Psoas muscle (tissue), 8 donors: ENCODE results near the gene CYP2R1. TPM values are rescaled to one million over a fixed set of nuclear protein-coding genes. Genes with fewer than 3 reads are reported as not detected.

ENCODE experiments used
- ATAC-seq, 4 donors: fragments of 200-7000 bp; cut with Tn5 transposase; one replicate each; pipeline ENCODE4 v1.9.1; 2020; ENCODE audit warnings: moderate library complexity in 3 of 4, mild to moderate bottlenecking in 2 of 4
- DNase-seq, 2 donors: peaks; one replicate each; pipeline ENCODE4 v3.0.0-alpha.2; 2020
- H3K27ac ChIP-seq: fragments of 200-600 bp; one replicate; pipeline ENCODE4 v1.8.0; 2022
- H3K27me3 ChIP-seq, 3 donors: fragments of 200-600 bp in 1 of 3; one replicate each; pipeline versions ENCODE4 v1.6.1 to v1.8.0; 2013 to 2022; ENCODE audit warnings: low read length in 2 of 3, mild to moderate bottlenecking in 2 of 3, moderate library complexity in 1 of 3; ENCODE audit not compliant: insufficient read depth in 3 of 3
- H3K36me3 ChIP-seq, 2 donors: fragments of 200-600 bp in 1 of 2; one replicate each; pipeline versions ENCODE4 v1.6.1 to v1.8.0; 2013 to 2022; ENCODE audit warnings: low read depth in 1 of 2, mild to moderate bottlenecking in 1 of 2, moderate library complexity in 1 of 2; ENCODE audit not compliant: insufficient read depth in 1 of 2
- H3K4me1 ChIP-seq: fragments of 200-600 bp; one replicate; pipeline ENCODE4 v1.8.0; 2022
- H3K4me3 ChIP-seq: fragments of 200-600 bp; one replicate; pipeline ENCODE4 v1.8.0; 2022; ENCODE audit warnings: mild to moderate bottlenecking
- H3K9me3 ChIP-seq: fragments of 200-600 bp; one replicate; pipeline ENCODE4 v1.8.0; 2022
- WGBS, 3 donors: extraction: QIAGEN DNeasy Blood & Tissue Kit; methylation state at CpG; one replicate each; pipeline versions ENCODE4 v1.1.6 to v1.1.7; 2013; 5-methylcytosine and 5-hydroxymethylcytosine counted together
- intact Hi-C, 2 donors: fragments of 100-400 bp; cut with DNase I; formaldehyde crosslinking; loops; one replicate each; pipeline versions ENCODE4 v1.11.0 to v1.14.2; 2022
- polyA plus RNA-seq, 3 donors: library from polyadenylated mRNA; stranded (reverse); fragments of 200-250 nt; gene quantifications; one replicate each; pipeline ENCODE4 v1.2.3, GENCODE V29; 2013
- total RNA-seq, 4 donors: library from RNA; stranded (reverse); fragmentation: NEBNext Ultra II Directional in 2 of 4; extraction: Animal tissue kit (Norgen Biotek cat#: 25700) in 2 of 4; gene quantifications; one replicate each; pipeline versions ENCODE4 v1.2.1 to v1.2.4, GENCODE V29; 2021 to 2023
- TF ChIP-seq, protein P1 (sequence below): fragments of 200-600 bp; IDR thresholded peaks from one replicate; pipeline ENCODE4 v1.8.0; 2022; ENCODE audit warnings: antibody characterized with exemption
- donor health status: healthy with polysubstance abuse.
- donor health status: DM: no; HTN: no; CAD: no; lungs with moderate emphysema.
- donor health status: Bipolar disorder and iron deficiency.
- donor health status: healthy.
- donor health status: DM: yes; HTN: yes; CAD: no.
- donor health status: DM: no; HTN: no; CAD: no.
- donor health status: DM: no; HTN: no; CAD: no.
- donor health status: DM: yes; HTN: yes; CAD: no.

The CYP2R1 gene
- total and polyA plus RNA-seq, 7 donors, result 3.1 to 12.6 (median 6.7) TPM

DNA sequence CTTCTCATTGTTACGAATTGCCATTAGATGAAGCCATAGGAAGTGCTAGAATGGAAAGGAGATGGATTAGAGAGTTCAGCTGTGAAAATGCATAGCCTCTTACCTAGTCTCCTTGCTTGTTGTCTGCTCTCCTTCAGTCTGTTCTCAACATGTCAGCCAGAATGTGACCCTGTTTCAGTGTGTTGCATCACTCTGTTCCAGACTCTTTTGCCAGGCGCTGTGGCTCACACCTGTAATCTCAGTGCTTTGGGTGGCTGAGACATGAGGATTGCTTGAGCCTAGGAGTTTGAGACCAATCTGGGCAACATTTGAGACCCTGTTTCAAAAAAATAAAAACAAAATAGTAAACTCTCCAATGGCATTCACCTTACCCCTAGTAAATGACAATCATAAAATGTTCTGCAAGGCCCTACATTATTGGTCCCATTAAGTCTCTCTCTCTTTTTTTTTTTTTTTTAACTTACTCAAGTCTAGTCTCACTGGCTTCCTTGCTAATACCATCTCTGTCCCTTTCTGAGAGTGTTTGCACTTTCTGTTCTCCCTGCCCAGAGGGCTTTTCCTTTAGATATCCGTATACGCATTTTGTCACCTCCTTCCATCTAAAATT lies 39.4 kb downstream of the CYP2R1 start:
- TF ChIP-seq, protein P1, sequence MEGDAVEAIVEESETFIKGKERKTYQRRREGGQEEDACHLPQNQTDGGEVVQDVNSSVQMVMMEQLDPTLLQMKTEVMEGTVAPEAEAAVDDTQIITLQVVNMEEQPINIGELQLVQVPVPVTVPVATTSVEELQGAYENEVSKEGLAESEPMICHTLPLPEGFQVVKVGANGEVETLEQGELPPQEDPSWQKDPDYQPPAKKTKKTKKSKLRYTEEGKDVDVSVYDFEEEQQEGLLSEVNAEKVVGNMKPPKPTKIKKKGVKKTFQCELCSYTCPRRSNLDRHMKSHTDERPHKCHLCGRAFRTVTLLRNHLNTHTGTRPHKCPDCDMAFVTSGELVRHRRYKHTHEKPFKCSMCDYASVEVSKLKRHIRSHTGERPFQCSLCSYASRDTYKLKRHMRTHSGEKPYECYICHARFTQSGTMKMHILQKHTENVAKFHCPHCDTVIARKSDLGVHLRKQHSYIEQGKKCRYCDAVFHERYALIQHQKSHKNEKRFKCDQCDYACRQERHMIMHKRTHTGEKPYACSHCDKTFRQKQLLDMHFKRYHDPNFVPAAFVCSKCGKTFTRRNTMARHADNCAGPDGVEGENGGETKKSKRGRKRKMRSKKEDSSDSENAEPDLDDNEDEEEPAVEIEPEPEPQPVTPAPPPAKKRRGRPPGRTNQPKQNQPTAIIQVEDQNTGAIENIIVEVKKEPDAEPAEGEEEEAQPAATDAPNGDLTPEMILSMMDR, result no peak
- 93 to 96% (median 94%) methylated on average over 4 of the region's 4 CpGs for WGBS, 3 donors
- no peaks in the 10 kb centered on the region for H3K9me3 ChIP-seq
- H3K27me3 ChIP-seq, result no peaks in the 10 kb centered on the region
- H3K4me1 ChIP-seq, result no peaks in the 10 kb centered on the region
- H3K27ac ChIP-seq, result no peak overlapping the region
- ATAC-seq (no peak), DNase-seq (no peak)
- H3K4me3 ChIP-seq, result no peak overlapping the region
- intact Hi-C loops, result no loop called here
- H3K36me3 ChIP-seq, result no peaks in the 10 kb centered on the region

DNA sequence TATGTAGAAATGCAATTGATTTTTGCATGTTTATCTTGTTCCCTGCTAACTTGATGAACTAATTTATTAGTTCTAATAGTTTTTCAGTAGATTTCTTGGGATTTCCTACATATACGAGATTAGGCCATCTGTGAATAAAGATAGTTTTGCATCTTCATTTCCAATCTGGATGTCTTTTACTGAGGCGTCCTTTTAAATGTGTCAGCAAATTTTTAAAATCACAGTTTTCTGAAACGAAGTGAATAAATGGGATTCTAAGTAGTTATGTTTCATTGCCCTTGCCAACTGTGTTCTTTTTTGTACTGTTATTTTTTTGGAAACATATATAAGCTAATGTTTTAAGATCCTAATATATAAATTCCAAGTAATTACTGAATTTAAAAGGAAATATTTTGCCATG lies 50.0 kb downstream of the CYP2R1 start:
- intact Hi-C loops, result no loop called here
- DNase-seq, result no peak
- no peaks in the 10 kb centered on the region for H3K27me3 ChIP-seq
- H3K4me1 ChIP-seq, result no peaks in the 10 kb centered on the region
- no peak for ATAC-seq
- H3K36me3 ChIP-seq, result no peaks in the 10 kb centered on the region
- WGBS, 3 donors, result 83 to 87% (median 86%) methylated on average over 3 of the region's 3 CpGs
- H3K9me3 ChIP-seq, result no peaks in the 10 kb centered on the region
- TF ChIP-seq, protein P1, result no peak
- H3K4me3 ChIP-seq, result no peak overlapping the region
- H3K27ac ChIP-seq, result no peak overlapping the region

DNA sequence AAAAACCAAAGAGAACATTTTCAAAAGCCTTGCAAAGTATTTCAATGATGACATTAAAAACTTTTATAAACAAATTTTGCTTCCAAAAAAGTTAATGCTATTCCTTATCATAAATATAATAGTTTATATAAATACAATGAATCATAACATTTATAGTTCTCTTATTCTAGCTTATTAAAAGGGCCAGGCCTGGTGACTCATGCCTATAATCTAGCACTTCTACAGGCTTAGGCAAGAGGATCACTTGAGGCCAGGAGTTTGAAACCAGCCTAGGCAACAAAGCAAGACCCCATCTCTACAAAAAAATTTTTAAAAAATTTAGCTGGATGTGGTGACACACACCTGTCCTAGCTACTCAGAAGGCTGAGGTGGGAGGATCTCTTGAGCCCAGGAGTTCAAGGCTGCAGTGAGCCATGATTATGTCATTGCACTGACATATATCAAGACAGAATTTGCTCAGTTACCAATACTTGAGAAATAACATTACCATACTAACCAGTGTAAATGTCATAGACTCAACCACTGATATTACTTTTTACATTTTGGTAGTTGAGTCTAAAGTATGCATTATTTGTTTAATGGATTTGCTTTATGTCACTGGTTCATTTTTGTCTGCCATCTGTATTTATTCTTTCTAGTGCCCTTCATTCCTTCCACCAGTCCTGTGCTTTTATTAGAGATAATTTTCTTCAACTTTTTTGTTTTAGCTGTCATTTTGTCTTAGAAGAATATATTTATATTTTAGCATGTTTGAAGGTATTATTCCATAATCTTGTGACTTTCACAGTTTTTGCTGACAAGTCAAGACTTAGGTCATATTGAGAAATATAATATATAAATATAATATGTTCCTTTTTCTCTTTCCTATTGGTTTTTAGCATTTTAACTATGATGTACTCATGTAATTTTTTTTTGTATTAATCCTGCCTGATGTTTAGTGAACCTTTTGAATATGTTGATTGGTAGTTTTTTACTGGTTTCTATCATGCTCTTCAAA lies 56.2 kb downstream of the CYP2R1 start:
- Histone ChIP-seq H3K27ac (no peak overlapping the region), H3K4me3 (no peak overlapping the region), H3K9me3 (no peaks in the 10 kb centered on the region), H3K27me3 (no peaks in the 10 kb centered on the region), H3K36me3 (no peaks in the 10 kb centered on the region), H3K4me1 (no peaks in the 10 kb centered on the region)
- TF ChIP-seq, protein P1, result no peak
- no peak for DNase-seq
- no peak for ATAC-seq
- intact Hi-C loops, result no loop called here

Other genes starting within 250 kb of the CYP2R1 start
- gene PDE3B, start 248.4 kb downstream of the CYP2R1 start, total RNA-seq, result under 1 TPM; 0.26 to 0.59 (median 0.33) TPM
- gene PDE3B, start 248.4 kb downstream of the CYP2R1 start, polyA plus RNA-seq, result under 1 TPM; 0.11 to 0.40 (median 0.18) TPM
- gene CALCA, start 80.1 kb upstream of the CYP2R1 start, total RNA-seq, result 1 to 10 TPM in 1 of 4 donors, under 1 TPM in 1, not detected in 2; 0.34 to 3.9 TPM
- 1 to 10 TPM in 1 of 3 donors, not detected in 2; 3.0 TPM for gene CALCA, start 80.1 kb upstream of the CYP2R1 start, polyA plus RNA-seq
- 10 to 100 TPM in 1 of 4 donors, 1 to 10 TPM in 1, not detected in 2; 1.4 to 29.1 TPM for gene CALCB, start 181.4 kb upstream of the CYP2R1 start, total RNA-seq
- under 1 TPM in 2 of 3 donors, not detected in 1; 0.10 to 0.20 TPM for gene CALCB, start 181.4 kb upstream of the CYP2R1 start, polyA plus RNA-seq
- gene INSC, start 222.7 kb upstream of the CYP2R1 start, total RNA-seq, result not detected
- gene INSC, start 222.7 kb upstream of the CYP2R1 start, polyA plus RNA-seq, result 1 to 10 TPM in 1 of 3 donors, under 1 TPM in 1, not detected in 1; 0.04 to 1.2 TPM